Lung (tissue), 12 donors: ENCODE results near the gene CDH13. TPM values are rescaled to one million over a fixed set of nuclear protein-coding genes. Genes with fewer than 3 reads are reported as not detected.

ENCODE experiments used
- ATAC-seq: fragments of 200-7000 bp; cut with Tn5 transposase; one replicate; pipeline ENCODE4 v1.9.1; 2020; ENCODE audit warnings: moderate number of reproducible peaks; ENCODE audit not compliant: insufficient read depth, low FRiP score
- DNase-seq, 3 donors: peaks; one replicate each; pipeline ENCODE4 v3.0.0-alpha.2; 2013 to 2017
- H3K27ac ChIP-seq, 2 donors: one replicate each; pipeline ENCODE4 v1.5.1; 2013; ENCODE audit warnings: mild to moderate bottlenecking in 2 of 2, moderate library complexity in 2 of 2, control low read depth in 1 of 2, inconsistent platforms in 1 of 2, low read depth in 1 of 2, low read length in 1 of 2
- H3K27me3 ChIP-seq, 3 donors: one replicate each; pipeline ENCODE4 v1.5.1; 2013; ENCODE audit warnings: low read length in 2 of 3; ENCODE audit not compliant: control insufficient read depth in 3 of 3, insufficient read depth in 3 of 3
- H3K36me3 ChIP-seq, 4 donors: one replicate each; pipeline ENCODE4 v1.5.1; 2013; ENCODE audit warnings: low read length in 4 of 4, mild to moderate bottlenecking in 1 of 4, moderate library complexity in 1 of 4; ENCODE audit not compliant: control insufficient read depth in 4 of 4, insufficient read depth in 4 of 4
- H3K4me1 ChIP-seq, 5 donors: one replicate each; pipeline ENCODE4 v1.5.1; 2013; ENCODE audit warnings: low read length in 5 of 5, mild to moderate bottlenecking in 2 of 5, moderate library complexity in 1 of 5; ENCODE audit not compliant: control insufficient read depth in 5 of 5, insufficient read depth in 5 of 5
- H3K4me3 ChIP-seq: one replicate; pipeline ENCODE4 v1.5.1; 2013; ENCODE audit warnings: mild to moderate bottlenecking, control low read depth, moderate library complexity
- H3K9ac ChIP-seq, 2 donors: one replicate each; pipeline ENCODE4 v1.5.1; 2013; ENCODE audit warnings: low read length in 2 of 2, control low read depth in 1 of 2; ENCODE audit not compliant: insufficient read depth in 1 of 2
- H3K9me3 ChIP-seq, 4 donors: one replicate each; pipeline ENCODE4 v1.5.1; 2013; ENCODE audit warnings: low read length in 3 of 4, mild to moderate bottlenecking in 1 of 4, moderate library complexity in 1 of 4; ENCODE audit not compliant: control insufficient read depth in 4 of 4, insufficient read depth in 3 of 4
- CTCF ChIP-seq: IDR thresholded peaks from 2 replicates; pipeline ENCODE4 v1.5.1; 2012; ENCODE audit warnings: mild to moderate bottlenecking; ENCODE audit errors: control extremely low read depth, extremely low read depth
- WGBS, 2 donors: extraction: QIAGEN DNeasy Blood & Tissue Kit; methylation state at CpG; one replicate each; pipeline ENCODE4 v1.1.7; 2013; 5-methylcytosine and 5-hydroxymethylcytosine counted together
- polyA plus RNA-seq, 2 donors: library from polyadenylated mRNA; stranded (reverse); fragments of 200-250 nt; gene quantifications; one replicate each; pipeline ENCODE4 v1.2.1, GENCODE V29; 2013
- total RNA-seq, 2 donors: library from RNA; depleted of rRNA in 1 of 2; stranded (reverse); fragments of >200 nt in 1 of 2; gene quantifications; one replicate each; pipeline ENCODE4 v1.2.1, GENCODE V29; 2014 to 2021
- donor health status: control.
- donor health status: control.
- donor health status: Bipolar disorder and iron deficiency.
- donor health status: healthy.
- donor health status: DM: yes; HTN: yes; CAD: no.

The CDH13 gene
- total and polyA plus RNA-seq, 4 donors = 2.1 to 12.3 (median 7.3) TPM

DNA sequence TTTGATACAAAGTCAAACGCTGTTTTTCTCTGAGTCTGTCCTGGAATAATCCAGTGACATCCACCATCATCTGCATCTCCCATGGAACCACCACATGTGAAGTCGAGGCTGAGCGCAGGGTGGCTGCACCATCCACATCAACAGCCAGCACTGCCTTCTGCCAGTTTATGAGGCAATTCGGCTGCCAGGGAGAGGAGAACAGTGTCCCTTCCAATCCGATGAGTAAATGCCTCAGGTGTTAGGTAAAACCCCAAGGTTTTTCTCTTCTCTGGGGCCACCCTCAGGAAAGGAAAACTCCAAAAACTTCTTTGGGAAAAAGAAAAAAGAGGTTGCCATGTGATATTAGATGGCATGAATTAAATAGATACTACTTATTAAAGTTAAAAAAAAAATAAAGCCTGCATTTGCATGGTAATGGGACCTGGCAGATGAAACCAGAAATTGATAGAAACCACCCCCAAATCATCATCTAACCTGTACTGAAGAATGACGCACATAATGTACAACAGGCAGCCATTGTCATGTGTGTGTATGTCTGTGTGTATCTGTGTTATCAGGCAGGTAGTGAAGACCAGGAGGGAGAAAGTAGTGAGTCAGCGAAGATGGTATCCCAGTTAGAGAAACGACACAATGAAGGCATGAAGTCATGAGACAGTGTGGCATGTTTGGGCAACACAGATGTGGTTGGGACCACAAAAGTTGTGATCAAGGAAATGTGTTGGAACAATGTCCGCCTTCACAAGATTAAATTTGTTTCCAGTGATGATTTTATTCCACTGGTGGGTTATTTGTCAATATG is 478.7 kb downstream of the CDH13 start:
- peaks cover 0 to 8% (median 1%) of the 10 kb centered on the region in 4 donors for H3K9me3 ChIP-seq
- no peak for TF ChIP-seq CTCF
- WGBS, 2 donors = 90 to 91% methylated on average over 9 of the region's 9 CpGs
- H3K27ac ChIP-seq = no peak overlapping the region
- no peaks in the 10 kb centered on the region for H3K36me3 ChIP-seq
- H3K4me1 ChIP-seq = no peaks in the 10 kb centered on the region
- H3K27me3 ChIP-seq = peaks cover 0 to 3% (median 0%) of the 10 kb centered on the region in 3 donors
- H3K9ac ChIP-seq = no peak overlapping the region
- no peak overlapping the region for H3K4me3 ChIP-seq
- ATAC-seq (no peak), DNase-seq (no peak)

DNA sequence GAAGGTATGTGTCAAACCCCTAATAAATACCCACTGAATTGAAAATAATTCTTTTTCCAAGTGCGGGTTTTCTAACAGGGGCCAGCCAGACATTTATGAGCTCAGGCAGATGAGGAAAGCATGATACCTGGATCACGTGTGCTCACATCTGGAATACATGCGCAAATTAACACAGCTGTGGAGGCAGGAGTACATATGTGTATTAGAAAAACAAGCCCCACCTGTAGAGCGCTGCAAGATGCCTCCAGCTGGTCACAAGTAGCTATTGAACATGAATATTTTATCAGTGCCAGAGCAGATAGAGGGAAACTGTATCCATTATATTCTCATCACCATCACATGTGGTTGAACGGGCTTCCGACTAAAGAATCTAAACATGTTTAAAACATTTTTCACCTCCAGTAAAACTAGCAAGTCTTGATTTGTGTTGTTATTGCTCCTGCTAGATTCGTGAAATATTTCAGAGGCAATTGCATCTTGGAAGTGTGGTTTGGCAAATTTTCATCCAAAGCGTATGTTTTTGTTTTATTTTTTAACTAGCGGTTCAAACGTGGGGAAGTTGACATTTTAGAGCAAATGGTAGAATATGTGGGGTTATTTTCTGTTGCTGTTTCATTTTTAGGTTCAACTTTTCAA is 482.8 kb downstream of the CDH13 start:
- ATAC-seq = no peak
- WGBS, 2 donors = 80 to 84% methylated on average over 10 of the region's 10 CpGs
- H3K9me3 ChIP-seq = no peaks in the 10 kb centered on the region
- H3K27me3 ChIP-seq = peaks cover 0 to 13% (median 3%) of the 10 kb centered on the region in 3 donors
- H3K4me1 ChIP-seq = peaks cover 0 to 3% (median 0%) of the 10 kb centered on the region in 5 donors
- TF ChIP-seq CTCF = no peak
- no peaks in the 10 kb centered on the region for H3K36me3 ChIP-seq
- no peak overlapping the region for H3K27ac ChIP-seq
- DNase-seq = no peak
- H3K4me3 ChIP-seq = no peak overlapping the region
- H3K9ac ChIP-seq = no peak overlapping the region

DNA sequence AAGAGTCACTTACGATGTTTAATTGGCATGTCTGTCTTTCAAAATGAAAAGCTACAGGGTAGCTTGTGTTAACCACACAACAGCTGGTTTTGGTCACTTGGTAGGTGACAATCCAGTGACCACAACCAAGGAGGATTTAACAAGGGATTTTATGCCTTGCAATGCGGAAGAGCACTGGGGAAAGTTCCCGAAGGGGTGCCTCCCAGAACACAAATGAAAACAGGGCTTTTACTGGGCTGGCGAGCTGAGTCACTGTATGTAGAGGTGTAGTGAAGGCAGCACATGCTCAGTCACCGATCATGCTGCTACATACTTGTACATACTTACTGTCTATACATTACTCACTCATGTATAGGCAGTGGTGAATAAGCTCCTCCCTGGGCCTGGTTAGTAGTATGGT is 483.5 kb downstream of the CDH13 start:
- H3K36me3 ChIP-seq = no peaks in the 10 kb centered on the region
- DNase-seq (no peak), ATAC-seq (no peak)
- no peak overlapping the region for H3K9ac ChIP-seq
- peaks cover 0 to 3% (median 0%) of the 10 kb centered on the region in 5 donors for H3K4me1 ChIP-seq
- no peaks in the 10 kb centered on the region for H3K9me3 ChIP-seq
- no peak overlapping the region for H3K4me3 ChIP-seq
- H3K27me3 ChIP-seq = peaks cover 0 to 13% (median under 1%) of the 10 kb centered on the region in 3 donors
- WGBS, 2 donors = 86 to 87% methylated on average over 5 of the region's 5 CpGs
- H3K27ac ChIP-seq = no peak overlapping the region
- TF ChIP-seq CTCF = no peak
